A673 (cell line): ENCODE results near the gene DIP2B. TPM values are rescaled to one million over a fixed set of nuclear protein-coding genes. Genes with fewer than 3 reads are reported as not detected.

Source experiments
- BruUV-seq: library from RNA; stranded (reverse); fragments of 400-500 nt; replicated peaks from 2 replicates; lab custom pipeline; 2021; lab: Mats Ljungman, UMichigan
- CTCF ChIA-PET: fragments of 300-600 bp; sonication (Branson Sonifier 250); formaldehyde crosslinking; loops from one replicate; lab custom pipeline; 2022; ENCODE audit warnings: antibody characterized with exemption; lab: Charles Lee
- POLR2A ChIA-PET: fragments of 300-600 bp; sonication (Branson Sonifier 250); formaldehyde crosslinking; loops from one replicate; lab custom pipeline; 2022; ENCODE audit warnings: antibody characterized with exemption; ENCODE audit not compliant: low non-redundant PET; lab: Charles Lee
- DNase-seq: peaks from one replicate; pipeline ENCODE4 v3.0.0-alpha.2; 2015; ENCODE audit warnings: low spot score
- H3K27ac ChIP-seq: fragments of 200-600 bp; sonication (generic); 2 replicates; pipeline ENCODE4 v1.5.1; 2016; ENCODE audit warnings: mixed run types, low read depth, mild to moderate bottlenecking, mixed read lengths, antibody characterized with exemption, low read length; ENCODE audit not compliant: poor library complexity, severe bottlenecking
- H3K27me3 ChIP-seq: fragments of 200-600 bp; sonication (generic); replicated peaks from 2 replicates; pipeline ENCODE4 v1.6.1; 2017; ENCODE audit warnings: mixed run types, low read depth, mild to moderate bottlenecking, mixed read lengths, antibody characterized with exemption, low read length; ENCODE audit not compliant: insufficient read depth, poor library complexity
- H3K36me3 ChIP-seq: fragments of 200-600 bp; sonication (generic); 2 replicates; pipeline ENCODE4 v1.6.1; 2016; ENCODE audit warnings: mixed run types, mild to moderate bottlenecking, mixed read lengths, antibody characterized with exemption, low read length; ENCODE audit not compliant: insufficient read depth, poor library complexity, severe bottlenecking
- H3K4me1 ChIP-seq: fragments of 200-600 bp; sonication (generic); 2 replicates; pipeline ENCODE4 v1.6.1; 2017; ENCODE audit warnings: mixed run types, mild to moderate bottlenecking, mixed read lengths, antibody characterized with exemption, low read length; ENCODE audit not compliant: insufficient read depth, poor library complexity, severe bottlenecking
- H3K4me3 ChIP-seq: fragments of 200-600 bp; sonication (generic); 2 replicates; pipeline ENCODE4 v1.5.1; 2016; ENCODE audit warnings: low read depth, mixed run types, mild to moderate bottlenecking, mixed read lengths, low read length; ENCODE audit not compliant: poor library complexity, severe bottlenecking
- H3K9me3 ChIP-seq: fragments of 200-600 bp; sonication (generic); 2 replicates; pipeline ENCODE4 v1.6.1; 2016; ENCODE audit warnings: mixed run types, low read depth, mild to moderate bottlenecking, mixed read lengths, antibody characterized with exemption, low read length; ENCODE audit not compliant: poor library complexity, severe bottlenecking
- EZH2 ChIP-seq: fragments of 200-600 bp; sonication (generic); IDR thresholded peaks from 2 replicates; pipeline ENCODE4 v1.6.1; 2017; ENCODE audit warnings: borderline replicate concordance, low read depth, mild to moderate bottlenecking, mixed read lengths, antibody characterized with exemption, low read length; ENCODE audit not compliant: poor library complexity, severe bottlenecking
- intact Hi-C: fragments of 100-400 bp; cut with micrococcal nuclease; formaldehyde crosslinking; loops from one replicate; pipeline ENCODE4 v1.10.0; 2022; ENCODE audit not compliant: unreplicated experiment
- total RNA-seq: library from RNA; stranded (reverse); gene quantifications from 2 replicates; pipeline ENCODE4 v1.2.3, GENCODE V29; 2021
- TF ChIP-seq, protein P1 (sequence below): fragments of 300-800, 200-600 bp; sonication (generic); conservative IDR thresholded peaks from 2 replicates; pipeline ENCODE4 v1.5.1; 2017; ENCODE audit warnings: low read depth, mild to moderate bottlenecking, antibody characterized with exemption, low read length, moderate library complexity, mixed read lengths

The DIP2B gene
- total RNA-seq, 1 experiment from 2014 or later: 40.5 TPM

DNA sequence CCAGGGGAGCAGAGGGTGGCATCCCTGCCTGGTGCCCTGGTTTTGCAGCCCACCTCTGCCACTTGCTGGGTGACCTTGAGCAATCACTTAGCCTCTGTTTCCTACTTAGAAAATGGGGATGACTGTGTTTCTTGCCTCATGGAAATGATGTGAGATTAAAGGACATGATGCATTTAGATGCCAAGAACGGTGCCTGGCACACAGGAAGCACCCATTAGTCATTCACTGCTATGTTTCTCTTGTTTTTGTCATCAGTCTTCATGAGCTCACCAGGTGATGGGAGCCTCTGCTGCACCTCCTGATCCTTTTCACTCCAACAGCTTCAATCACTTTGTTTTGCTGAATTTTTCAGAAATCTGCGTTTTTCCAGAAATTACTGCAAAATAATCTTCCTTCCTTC is 235.5 kb downstream of the DIP2B start:
- ChIA-PET POLR2A (no interaction called here), CTCF (no interaction called here)
- Histone ChIP-seq H3K36me3 (peaks cover 60% of the 10 kb centered on the region), H3K4me3 (no peak overlapping the region), H3K4me1 (no peaks in the 10 kb centered on the region), H3K27me3 (no peaks in the 10 kb centered on the region), H3K27ac (no peak overlapping the region), H3K9me3 (no peaks in the 10 kb centered on the region)
- intact Hi-C loops: no loop called here
- DNase-seq: no peak
- TF ChIP-seq EZH2: no peak
- TF ChIP-seq, protein P1, sequence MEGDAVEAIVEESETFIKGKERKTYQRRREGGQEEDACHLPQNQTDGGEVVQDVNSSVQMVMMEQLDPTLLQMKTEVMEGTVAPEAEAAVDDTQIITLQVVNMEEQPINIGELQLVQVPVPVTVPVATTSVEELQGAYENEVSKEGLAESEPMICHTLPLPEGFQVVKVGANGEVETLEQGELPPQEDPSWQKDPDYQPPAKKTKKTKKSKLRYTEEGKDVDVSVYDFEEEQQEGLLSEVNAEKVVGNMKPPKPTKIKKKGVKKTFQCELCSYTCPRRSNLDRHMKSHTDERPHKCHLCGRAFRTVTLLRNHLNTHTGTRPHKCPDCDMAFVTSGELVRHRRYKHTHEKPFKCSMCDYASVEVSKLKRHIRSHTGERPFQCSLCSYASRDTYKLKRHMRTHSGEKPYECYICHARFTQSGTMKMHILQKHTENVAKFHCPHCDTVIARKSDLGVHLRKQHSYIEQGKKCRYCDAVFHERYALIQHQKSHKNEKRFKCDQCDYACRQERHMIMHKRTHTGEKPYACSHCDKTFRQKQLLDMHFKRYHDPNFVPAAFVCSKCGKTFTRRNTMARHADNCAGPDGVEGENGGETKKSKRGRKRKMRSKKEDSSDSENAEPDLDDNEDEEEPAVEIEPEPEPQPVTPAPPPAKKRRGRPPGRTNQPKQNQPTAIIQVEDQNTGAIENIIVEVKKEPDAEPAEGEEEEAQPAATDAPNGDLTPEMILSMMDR: no peak
- BruUV-seq: no TSS peak

DNA sequence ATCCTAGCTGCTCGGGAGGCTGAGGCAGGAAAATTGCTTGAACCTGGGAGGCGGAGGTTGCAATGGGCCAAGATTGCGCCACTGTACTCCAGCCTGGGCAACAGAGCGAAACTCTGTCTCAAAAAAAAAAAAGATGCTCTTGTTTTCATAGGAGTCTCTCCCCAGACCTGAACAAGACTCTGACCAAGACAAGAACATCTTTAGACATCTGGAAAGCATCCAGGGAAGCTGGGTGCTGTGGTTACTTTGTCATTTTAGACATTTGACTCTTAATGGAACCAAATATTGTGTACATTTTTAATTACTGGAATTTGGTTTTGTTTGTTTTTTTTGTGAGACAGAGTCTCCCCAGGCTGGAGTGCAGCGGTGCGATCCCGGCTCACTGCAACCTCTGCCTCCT is 238.0 kb downstream of the DIP2B start:
- CTCF ChIA-PET: no interaction called here
- no peaks in the 10 kb centered on the region for H3K4me1 ChIP-seq
- POLR2A ChIA-PET: no interaction called here
- H3K36me3 ChIP-seq: peaks cover 66% of the 10 kb centered on the region
- H3K27me3 ChIP-seq: no peaks in the 10 kb centered on the region
- intact Hi-C loops: no loop called here
- TF ChIP-seq, protein P1: no peak
- TF ChIP-seq EZH2: no peak
- no peaks in the 10 kb centered on the region for H3K9me3 ChIP-seq
- H3K4me3 ChIP-seq: no peak overlapping the region
- H3K27ac ChIP-seq: no peak overlapping the region
- no peak for DNase-seq
- BruUV-seq: no TSS peak

DNA sequence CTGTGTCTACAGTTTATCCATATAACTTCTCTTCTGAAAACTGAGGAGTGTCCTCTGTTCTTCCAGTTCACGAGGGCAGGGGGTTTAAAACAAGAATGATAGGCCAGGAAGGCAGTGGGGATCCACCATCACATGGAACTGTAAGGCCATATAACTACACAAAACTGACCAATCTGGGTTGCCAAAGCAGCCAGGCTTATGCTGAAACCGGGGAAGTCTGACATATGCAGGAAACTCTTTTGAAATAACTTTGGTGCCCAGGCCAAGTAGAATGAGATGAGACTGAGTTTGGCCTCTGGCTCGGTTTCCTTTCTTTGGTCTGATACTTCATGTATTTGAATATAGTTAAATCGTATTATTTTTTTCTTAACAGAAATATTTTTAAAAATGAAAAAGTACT is 241.1 kb downstream of the DIP2B start:
- POLR2A ChIA-PET: no interaction called here

More for the DNA sequence above, 241.1 kb downstream of the DIP2B start:
- TF ChIP-seq EZH2: no peak
- TF ChIP-seq, protein P1: no peak
- no peaks in the 10 kb centered on the region for H3K9me3 ChIP-seq
- CTCF ChIA-PET: no interaction called here
- DNase-seq: no peak
- BruUV-seq: no TSS peak
- H3K27me3 ChIP-seq: no peaks in the 10 kb centered on the region
- H3K36me3 ChIP-seq: peaks cover 52% of the 10 kb centered on the region
- no peak overlapping the region for H3K4me3 ChIP-seq
- no peaks in the 10 kb centered on the region for H3K4me1 ChIP-seq
- intact Hi-C loops: no loop called here
- H3K27ac ChIP-seq: no peak overlapping the region
